Middle frontal gyrus (tissue), 1 donor: ENCODE data around the gene CCDC148.
A peak's percentile ranks its signal among the peaks of the same experiment; 100 is the strongest.

Source experiments
- DNase-seq: peaks from one replicate; pipeline ENCODE4 v3.0.0-alpha.2; 2015; ENCODE audit warnings: low spot score; ENCODE audit errors: extremely low spot score

The CCDC148 gene

GRCh38 chr2:158456309-158457066, at the start of gene CCDC148, which contains the start of gene PKP4:
Gene CCDC148, minus strand, starts transcription at chr2:158456753. Its CDS starts 314 bp downstream, at chr2:158456439.
Gene PKP4, plus strand, starts transcription at chr2:158456952. Its CDS starts 76,233 bp downstream, at chr2:158533185.
- DNase-seq: peak; percentile 82

DNA sequence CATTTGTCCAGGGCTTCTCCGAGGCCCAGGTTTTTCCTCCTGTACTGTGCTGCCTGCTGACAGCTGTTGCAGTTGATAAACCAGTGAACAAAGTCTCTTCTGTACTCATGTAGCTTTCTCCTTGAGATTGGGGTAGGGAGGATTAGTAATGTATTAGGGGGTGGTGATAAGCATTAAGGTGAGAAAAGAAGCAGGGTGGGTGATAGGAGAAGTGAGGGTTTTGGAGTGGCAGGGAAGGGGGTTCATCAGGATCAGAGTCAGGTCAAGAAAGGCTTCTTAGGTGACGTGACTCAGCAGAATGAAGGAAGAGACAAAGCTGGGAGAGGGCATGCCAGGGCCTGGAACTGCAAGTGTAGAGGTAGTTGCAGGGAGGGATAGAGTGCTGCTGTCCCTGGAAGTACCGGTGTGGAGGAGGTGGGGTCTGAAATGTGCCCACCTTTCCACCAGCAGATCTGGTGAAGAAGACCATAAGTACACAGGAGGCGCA, 48.9 kb upstream of the CCDC148 start:
- DNase-seq: no peak

DNA sequence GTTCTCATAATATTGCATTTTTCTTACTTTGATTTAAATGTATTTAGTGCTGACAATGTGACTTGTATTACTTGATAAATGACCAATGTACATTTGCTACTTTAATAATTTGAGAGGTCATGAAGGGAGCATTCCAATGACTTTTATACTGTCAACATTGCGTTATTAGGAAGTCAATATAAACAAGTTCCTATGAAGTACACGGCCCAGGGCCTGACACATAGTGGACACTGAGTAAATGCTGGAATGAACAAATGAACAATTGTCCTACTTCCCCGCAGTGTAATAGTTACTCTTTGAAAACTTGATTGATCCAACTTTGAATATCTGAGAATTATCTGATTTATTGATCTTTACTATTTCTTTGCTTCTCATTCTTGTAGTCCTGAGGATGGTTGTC, 47.5 kb upstream of the CCDC148 start:
- DNase-seq: no peak

GRCh38 chr2:158502974-158503373, 46.4 kb upstream of the CCDC148 start:
- DNase-seq: no peak

GRCh38 chr2:158501301-158501700, 44.7 kb upstream of the CCDC148 start:
- DNase-seq: no peak

GRCh38 chr2:158500333-158500732, 43.8 kb upstream of the CCDC148 start:
- DNase-seq: no peak

DNA sequence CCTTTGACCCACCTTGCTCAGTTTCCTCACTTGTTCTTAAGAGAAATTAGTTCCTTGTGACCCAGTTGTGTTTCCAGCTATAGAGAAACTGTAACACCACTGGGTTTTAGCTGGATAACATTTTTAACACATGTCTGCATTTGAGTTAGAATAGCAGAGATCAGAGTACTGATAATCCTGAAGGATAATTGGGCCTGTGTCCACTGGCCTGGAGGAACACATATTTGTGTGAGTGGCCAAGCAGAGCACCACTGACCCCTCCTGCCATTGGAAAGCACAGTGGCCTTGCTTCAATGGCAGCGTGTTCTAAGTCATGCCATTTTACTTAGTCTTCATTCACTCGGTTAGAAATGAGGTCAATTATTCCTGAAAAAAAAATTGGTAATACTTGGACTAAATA, 42.8 kb upstream of the CCDC148 start:
- no peak for DNase-seq

- no peak for DNase-seq
Measured at GRCh38 chr2:158498749-158499136, 42.2 kb upstream of the CCDC148 start.

DNA sequence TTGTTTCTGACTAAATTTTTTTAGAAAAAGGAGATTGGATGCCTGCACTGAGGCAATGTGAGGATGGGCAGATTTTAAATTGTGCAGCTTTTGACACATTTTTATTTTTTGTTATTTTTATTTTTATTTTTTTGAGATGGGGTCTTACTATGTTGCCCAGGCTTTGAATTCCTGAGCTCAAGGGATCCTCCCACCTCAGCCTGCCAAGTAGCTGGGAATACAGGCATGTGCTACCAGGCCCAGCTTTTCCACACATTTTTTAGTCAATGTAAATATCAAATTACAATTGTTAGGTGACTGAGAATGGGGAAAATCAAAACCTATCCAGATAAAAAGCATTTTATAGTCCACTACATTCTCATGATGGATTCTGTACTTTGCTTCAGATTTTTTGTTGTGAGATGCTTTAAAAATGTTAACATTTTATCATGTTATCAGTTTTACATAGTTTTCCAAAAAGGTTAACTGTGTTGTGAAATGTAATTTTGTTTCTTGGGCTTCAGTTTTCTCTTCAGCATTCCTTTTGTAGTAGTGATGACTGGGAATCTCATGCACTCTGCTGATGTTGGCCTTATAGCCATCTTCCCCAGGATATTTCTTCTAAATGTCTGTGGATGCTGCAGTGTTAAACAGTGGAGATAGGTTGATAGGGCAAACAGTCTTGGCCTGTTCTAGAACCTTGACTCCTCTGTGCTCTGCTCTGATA, 41.6 kb upstream of the CCDC148 start:
- DNase-seq: no peak

DNA sequence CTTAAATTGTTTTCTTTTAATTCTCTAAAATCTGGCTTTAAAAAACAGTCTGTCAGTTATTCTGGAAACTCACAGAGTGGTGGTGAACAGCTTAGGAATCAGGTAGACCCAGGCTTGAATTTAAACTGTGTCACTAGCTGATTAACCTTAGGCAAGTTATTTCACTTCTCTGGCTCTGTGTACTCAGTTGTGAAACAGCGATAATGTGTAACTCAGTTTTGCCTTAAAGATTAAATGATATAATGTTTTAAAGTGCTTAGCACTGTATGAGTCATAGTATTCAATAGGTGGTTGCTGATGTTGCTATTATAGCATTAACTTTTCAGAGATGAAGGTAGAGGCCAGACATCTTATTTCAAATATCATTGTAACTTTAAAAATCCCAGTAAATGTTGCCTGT, 40.9 kb upstream of the CCDC148 start:
- no peak for DNase-seq

DNA sequence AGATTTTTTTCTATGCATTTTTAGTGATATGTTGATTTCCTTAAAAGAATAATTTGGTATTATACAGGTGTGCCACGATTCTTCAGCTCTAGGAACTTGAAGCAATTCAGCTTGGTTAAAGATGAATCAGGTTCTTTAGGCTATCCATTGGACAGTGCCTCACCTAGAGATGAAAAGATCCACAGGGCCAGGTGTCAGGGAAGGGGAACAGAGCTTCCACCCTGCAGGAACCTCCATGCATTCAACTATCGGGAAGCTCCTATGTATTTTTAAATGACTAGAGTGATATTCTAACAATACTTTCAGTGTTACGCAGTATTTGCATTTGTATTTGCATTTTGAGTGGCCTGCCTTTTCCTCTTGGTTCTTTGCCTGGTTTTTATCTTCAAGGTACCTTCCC, 40.4 kb upstream of the CCDC148 start:
- DNase-seq: no peak

DNA sequence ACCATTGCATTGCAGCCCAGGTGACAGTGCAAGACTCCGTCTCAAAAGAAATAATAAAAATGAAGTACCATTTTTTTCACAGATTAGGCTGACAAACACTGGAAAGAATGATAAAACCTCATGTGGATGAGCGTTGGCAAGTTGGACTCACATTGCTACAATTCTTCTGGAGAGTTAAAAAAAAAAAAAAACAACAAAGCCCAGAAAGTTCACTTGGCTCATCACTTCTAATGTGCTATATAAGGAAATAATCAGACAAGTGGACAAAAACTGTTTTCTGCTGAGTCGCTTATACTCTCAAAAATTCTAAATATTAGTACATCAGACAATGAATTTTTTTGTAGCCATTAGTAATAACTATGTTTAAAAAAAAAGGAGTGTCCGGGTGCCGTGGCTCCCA, 38.6 kb upstream of the CCDC148 start:
- no peak for DNase-seq

DNA sequence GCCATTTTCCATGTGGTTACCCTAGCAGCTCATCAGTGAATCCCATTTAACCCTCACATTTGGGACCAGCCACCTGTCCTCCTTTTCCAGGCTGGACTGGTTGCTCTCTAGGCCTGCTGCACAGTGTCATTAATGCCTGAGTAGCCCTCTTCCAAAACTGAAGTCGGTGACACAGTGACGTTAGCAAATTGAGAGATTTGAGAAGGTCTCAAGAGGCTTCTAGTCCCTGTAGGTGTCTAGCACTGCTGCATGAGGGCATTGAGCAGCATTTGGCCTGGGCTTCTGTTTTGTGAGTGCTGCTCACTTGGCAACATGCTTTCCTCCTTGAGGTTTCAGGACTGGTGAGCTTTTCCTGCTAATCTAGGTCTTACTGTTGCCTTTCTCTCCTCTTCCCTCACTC, 36.9 kb upstream of the CCDC148 start:
- DNase-seq: no peak

GRCh38 chr2:158491072-158491471, 34.5 kb upstream of the CCDC148 start:
- DNase-seq: no peak

DNA sequence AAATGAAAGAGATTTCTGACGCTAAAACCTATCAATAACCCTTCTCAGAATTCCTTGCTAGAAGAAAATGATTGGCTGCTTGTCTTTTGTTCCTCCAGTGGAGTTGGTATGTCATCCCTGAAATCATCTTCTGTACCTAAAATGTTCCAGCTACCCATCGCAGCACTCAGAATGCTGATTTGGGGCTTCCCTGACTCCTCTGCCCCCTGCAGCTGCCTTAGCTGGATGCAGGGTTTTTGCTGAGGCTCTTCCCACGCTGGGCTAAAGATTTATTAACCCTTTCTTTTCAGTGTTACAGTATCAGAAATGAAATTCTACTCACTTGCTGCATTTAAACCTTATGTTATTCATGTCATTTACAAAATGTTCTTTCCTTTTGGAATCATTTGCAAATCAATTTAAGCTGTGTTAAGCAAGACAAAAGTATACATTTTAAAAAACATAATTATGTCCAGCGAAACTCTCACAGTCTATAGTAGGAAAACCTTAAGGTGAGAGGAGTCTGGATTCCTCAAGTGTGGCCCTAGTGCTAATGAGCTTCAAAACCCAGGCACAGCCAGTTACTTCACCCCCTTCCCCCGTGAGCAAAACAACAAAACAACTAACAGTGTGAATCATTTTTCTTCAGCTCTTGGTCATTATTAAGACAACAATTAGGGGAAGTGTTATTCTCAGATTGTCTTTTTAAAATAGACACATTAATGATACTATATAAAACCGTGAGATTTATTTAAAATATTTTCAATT, 33.0 kb upstream of the CCDC148 start:
- DNase-seq: no peak

DNA sequence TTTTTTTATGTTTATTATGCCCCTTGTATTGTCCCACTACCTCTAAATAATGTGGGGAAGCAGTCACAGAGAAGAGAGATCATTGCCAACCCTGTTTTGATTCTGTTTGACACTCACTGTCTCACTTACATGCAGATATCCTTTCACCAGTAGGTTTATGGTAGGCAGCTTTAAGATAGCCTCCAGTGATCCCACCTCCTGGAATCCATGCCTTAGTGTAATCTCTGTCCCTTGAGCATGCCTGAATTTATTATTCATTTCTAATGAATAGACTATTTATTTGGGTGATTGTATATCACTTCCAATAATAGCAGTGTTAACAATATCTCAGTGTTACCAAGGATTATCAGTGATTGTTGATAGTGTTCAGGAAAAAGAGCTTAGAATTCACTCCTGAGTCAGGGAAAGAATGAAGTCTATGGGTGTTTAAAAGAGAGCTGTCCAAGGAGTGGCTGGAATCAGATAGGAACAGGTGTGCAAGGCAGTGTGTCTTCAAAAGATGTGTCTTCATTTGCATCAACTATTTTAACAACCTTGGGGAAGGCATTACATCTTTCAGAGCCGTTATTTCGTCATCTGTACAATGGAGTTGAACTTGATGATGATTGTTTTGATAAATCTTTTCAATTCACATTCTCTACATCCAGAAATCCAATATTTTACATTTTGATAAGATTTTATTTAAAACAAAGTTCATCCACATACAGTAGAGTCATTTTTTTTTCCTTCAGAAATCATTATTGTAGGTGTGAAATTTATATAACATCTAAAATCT, 32.1 kb upstream of the CCDC148 start:
- no peak for DNase-seq

DNA sequence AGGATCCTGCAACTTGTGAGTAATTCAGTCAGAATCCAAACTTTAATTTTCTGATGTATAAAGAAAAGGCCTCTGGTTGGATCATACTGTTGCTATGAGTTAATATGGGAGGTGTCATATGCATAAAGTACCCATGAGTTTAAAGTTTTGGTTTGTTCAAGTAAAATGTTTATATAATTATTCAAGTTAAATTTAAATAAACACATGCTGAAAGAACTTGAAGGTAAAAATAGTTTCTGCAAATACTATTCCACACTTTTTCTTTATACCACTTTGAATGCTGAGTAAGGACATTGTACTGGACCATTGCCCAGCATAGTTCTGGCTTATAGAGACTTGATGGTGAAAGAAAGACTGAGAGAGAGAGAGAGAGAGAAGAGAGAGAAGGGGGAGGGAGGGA, 30.9 kb upstream of the CCDC148 start:
- no peak for DNase-seq

GRCh38 chr2:158486970-158487325, 30.4 kb upstream of the CCDC148 start:
- DNase-seq: no peak

- DNase-seq: no peak
Measured at GRCh38 chr2:158486150-158486969, 29.8 kb upstream of the CCDC148 start.

- no peak for DNase-seq
Measured at GRCh38 chr2:158484892-158485556, 28.5 kb upstream of the CCDC148 start.
